ENCODE data around the gene CDK13.

Gene CDK13

GRCh38 chr7:39926111-39926510 is 23.9 kb upstream of the CDK13 start:
- H3K9ac ChIP-seq (ENCODE audit: low read length): no peak overlapping the region
- no peak for TF ChIP-seq EZH2phosphoT487 (IDR thresholded peaks at IDR 0.05; ENCODE audit: low read depth)
- no peak for TF ChIP-seq CTCF (IDR thresholded peaks at IDR 0.05; ENCODE audit: low read depth, low read length)
- H3K4me1 ChIP-seq (ENCODE audit: low read length): no peaks in the 10 kb centered on the region
- H3K36me3 ChIP-seq (replicated peaks; ENCODE audit: low read depth, low read length): no peaks in the 10 kb centered on the region
- H3K4me3 ChIP-seq (ENCODE audit: low read length): no peak overlapping the region
- no peaks in the 10 kb centered on the region for H3K27me3 ChIP-seq (ENCODE audit: low read depth, low read length)
- no peak overlapping the region for H3K27ac ChIP-seq (ENCODE audit: low read length)
- no peaks in the 10 kb centered on the region for H3K9me3 ChIP-seq (ENCODE audit: insufficient read depth, low read length)
- no peaks in the 10 kb centered on the region for H3K79me2 ChIP-seq (ENCODE audit: low read length)
- no peak overlapping the region for H2AFZ ChIP-seq (ENCODE audit: low read depth, low read length)
- no peaks in the 10 kb centered on the region for H4K20me1 ChIP-seq (ENCODE audit: insufficient read depth, low read length)
- no peak overlapping the region for H3K4me2 ChIP-seq (ENCODE audit: low read length)

- Histone ChIP-seq H3K4me2 (ENCODE audit: low read length) (no peak overlapping the region), H3K36me3 (replicated peaks; ENCODE audit: low read depth, low read length) (no peaks in the 10 kb centered on the region), H3K9me3 (ENCODE audit: insufficient read depth, low read length) (no peaks in the 10 kb centered on the region), H3K9ac (ENCODE audit: low read length) (no peak overlapping the region), H3K27ac (ENCODE audit: low read length) (no peak overlapping the region), H3K27me3 (ENCODE audit: low read depth, low read length) (no peaks in the 10 kb centered on the region), H3K4me3 (ENCODE audit: low read length) (no peak overlapping the region), H2AFZ (ENCODE audit: low read depth, low read length) (no peak overlapping the region), H3K4me1 (ENCODE audit: low read length) (no peaks in the 10 kb centered on the region), H4K20me1 (ENCODE audit: insufficient read depth, low read length) (no peaks in the 10 kb centered on the region), H3K79me2 (ENCODE audit: low read length) (no peaks in the 10 kb centered on the region)
- no peak for TF ChIP-seq CTCF (IDR thresholded peaks at IDR 0.05; ENCODE audit: low read depth, low read length)
- TF ChIP-seq EZH2phosphoT487 (IDR thresholded peaks at IDR 0.05; ENCODE audit: low read depth): no peak
Measured at GRCh38 chr7:39927018-39927417, 23.0 kb upstream of the CDK13 start.

- H3K9me3 ChIP-seq (ENCODE audit: insufficient read depth, low read length): no peaks in the 10 kb centered on the region
- no peak overlapping the region for H3K4me2 ChIP-seq (ENCODE audit: low read length)
- no peaks in the 10 kb centered on the region for H3K27me3 ChIP-seq (ENCODE audit: low read depth, low read length)
- no peak for TF ChIP-seq CTCF (IDR thresholded peaks at IDR 0.05; ENCODE audit: low read depth, low read length)
- no peak for TF ChIP-seq EZH2phosphoT487 (IDR thresholded peaks at IDR 0.05; ENCODE audit: low read depth)
- no peaks in the 10 kb centered on the region for H3K4me1 ChIP-seq (ENCODE audit: low read length)
- no peak overlapping the region for H3K4me3 ChIP-seq (ENCODE audit: low read length)
- H3K79me2 ChIP-seq (ENCODE audit: low read length): no peaks in the 10 kb centered on the region
- no peaks in the 10 kb centered on the region for H4K20me1 ChIP-seq (ENCODE audit: insufficient read depth, low read length)
- H3K36me3 ChIP-seq (replicated peaks; ENCODE audit: low read depth, low read length): no peaks in the 10 kb centered on the region
- no peak overlapping the region for H3K9ac ChIP-seq (ENCODE audit: low read length)
- no peak overlapping the region for H2AFZ ChIP-seq (ENCODE audit: low read depth, low read length)
- no peak overlapping the region for H3K27ac ChIP-seq (ENCODE audit: low read length)
Measured at GRCh38 chr7:39934132-39934531, 15.9 kb upstream of the CDK13 start.

- TF ChIP-seq CTCF (IDR thresholded peaks at IDR 0.05; ENCODE audit: low read depth, low read length) (no peak), EZH2phosphoT487 (IDR thresholded peaks at IDR 0.05; ENCODE audit: low read depth) (no peak)
- Histone ChIP-seq H3K27ac (ENCODE audit: low read length) (no peak overlapping the region), H2AFZ (ENCODE audit: low read depth, low read length) (no peak overlapping the region)
Measured at GRCh38 chr7:39936761-39937160, 13.3 kb upstream of the CDK13 start.

More at GRCh38 chr7:39936761-39937160, 13.3 kb upstream of the CDK13 start:
- no peak overlapping the region for H3K4me3 ChIP-seq (ENCODE audit: low read length)
- H3K9me3 ChIP-seq (ENCODE audit: insufficient read depth, low read length): no peaks in the 10 kb centered on the region
- H3K4me1 ChIP-seq (ENCODE audit: low read length): no peaks in the 10 kb centered on the region
- H3K36me3 ChIP-seq (replicated peaks; ENCODE audit: low read depth, low read length): no peaks in the 10 kb centered on the region
- H3K4me2 ChIP-seq (ENCODE audit: low read length): no peak overlapping the region
- no peak overlapping the region for H3K9ac ChIP-seq (ENCODE audit: low read length)
- no peaks in the 10 kb centered on the region for H3K27me3 ChIP-seq (ENCODE audit: low read depth, low read length)
- H4K20me1 ChIP-seq (ENCODE audit: insufficient read depth, low read length): no peaks in the 10 kb centered on the region
- H3K79me2 ChIP-seq (ENCODE audit: low read length): no peaks in the 10 kb centered on the region

All from OCI-LY3 (cell line).